ENCODE measurements around the gene XAB2.

XAB2 gene

DNA sequence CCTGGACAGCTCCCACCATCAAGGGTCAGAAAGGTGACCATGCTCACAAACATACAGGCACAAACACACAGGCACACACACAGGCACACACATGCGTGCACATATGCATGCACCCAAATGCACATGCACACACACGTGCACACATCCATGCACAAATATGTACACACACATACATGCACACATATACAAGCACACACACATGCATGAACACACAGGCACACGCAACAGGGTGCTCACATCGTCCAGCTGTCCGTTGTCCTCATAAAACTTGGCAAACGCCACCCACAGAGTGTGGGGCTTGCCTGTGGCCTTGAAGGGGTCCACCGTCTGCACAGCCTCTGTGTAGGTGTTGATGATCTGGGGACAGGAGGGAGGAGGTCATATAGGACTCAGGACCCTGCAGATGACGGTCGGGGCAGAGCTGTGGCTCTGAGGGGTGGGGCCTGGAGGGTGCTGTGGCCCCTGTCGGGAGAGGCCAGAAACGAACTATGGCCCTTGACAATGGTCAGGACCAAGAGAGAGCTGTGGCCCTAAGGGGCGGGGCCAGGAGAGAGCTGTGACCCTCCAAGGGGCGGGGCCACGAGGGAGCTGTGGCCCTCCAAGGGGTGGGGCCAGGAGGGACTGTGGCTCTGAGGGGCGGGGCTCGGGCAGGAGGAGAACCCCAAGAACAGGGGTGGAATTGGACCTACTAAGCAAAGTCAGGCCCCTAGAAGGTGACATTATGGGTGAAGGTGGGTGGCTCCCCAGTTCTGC is 6.2 kb downstream of the XAB2 start:
- H3K4me3 ChIP-seq (ENCODE audit: low read depth, low read length), result no peak overlapping the region
- DNase-seq (ENCODE audit: low read depth), result no peak
- TF ChIP-seq, protein P1, sequence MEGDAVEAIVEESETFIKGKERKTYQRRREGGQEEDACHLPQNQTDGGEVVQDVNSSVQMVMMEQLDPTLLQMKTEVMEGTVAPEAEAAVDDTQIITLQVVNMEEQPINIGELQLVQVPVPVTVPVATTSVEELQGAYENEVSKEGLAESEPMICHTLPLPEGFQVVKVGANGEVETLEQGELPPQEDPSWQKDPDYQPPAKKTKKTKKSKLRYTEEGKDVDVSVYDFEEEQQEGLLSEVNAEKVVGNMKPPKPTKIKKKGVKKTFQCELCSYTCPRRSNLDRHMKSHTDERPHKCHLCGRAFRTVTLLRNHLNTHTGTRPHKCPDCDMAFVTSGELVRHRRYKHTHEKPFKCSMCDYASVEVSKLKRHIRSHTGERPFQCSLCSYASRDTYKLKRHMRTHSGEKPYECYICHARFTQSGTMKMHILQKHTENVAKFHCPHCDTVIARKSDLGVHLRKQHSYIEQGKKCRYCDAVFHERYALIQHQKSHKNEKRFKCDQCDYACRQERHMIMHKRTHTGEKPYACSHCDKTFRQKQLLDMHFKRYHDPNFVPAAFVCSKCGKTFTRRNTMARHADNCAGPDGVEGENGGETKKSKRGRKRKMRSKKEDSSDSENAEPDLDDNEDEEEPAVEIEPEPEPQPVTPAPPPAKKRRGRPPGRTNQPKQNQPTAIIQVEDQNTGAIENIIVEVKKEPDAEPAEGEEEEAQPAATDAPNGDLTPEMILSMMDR (IDR thresholded peaks at IDR 0.05; ENCODE audit: control insufficient read depth, extremely low read depth, insufficient read depth), result no peak

DNA sequence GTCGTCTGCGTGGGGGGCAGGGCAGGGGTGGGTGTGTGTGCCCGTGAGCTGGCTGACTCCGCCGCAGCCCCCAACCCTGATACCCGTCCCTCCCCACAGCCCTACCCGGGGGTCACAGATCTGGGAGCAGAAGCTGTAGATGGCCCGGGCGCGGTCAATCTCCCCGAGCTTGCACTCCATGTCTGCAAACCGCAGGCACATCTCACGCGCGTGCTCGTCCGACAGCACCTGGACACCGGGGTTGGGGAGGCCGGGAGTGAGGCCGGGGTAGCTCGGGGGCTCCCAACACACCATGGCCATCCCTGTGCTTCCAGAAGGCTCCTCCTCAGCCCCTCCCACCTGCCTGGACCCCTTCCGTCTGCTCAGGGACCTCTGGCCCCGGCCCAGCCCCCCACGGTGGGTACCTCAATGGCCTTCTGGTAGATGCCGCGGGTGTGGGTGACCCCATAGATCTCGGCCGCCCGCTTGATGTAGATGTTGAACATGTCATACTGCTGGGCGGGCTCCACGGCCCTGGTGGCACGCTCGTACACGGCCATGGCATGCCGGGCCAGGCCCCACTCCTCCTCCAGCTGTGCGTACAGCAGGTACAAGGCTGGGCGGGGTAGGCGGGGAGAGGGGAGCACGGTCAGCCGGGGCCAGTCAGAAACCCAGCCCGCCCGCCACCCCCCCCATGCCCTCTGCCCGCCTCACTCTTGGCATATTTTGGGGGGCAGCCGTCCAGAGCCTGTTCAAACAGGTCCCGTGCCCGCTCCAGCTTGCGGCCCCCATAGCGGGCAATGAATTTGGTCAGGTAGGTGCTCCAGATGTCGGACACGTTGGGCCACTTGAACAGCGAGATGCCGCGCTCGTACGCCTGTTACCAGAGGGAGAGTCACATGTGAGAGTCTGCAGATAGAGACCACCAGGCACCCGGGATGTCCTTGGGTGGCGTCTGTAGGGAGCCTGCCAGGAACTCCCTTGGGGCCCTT is 8.6 kb downstream of the XAB2 start:
- TF ChIP-seq, protein P1 (IDR thresholded peaks at IDR 0.05; ENCODE audit: control insufficient read depth, extremely low read depth, insufficient read depth), result no peak
- H3K4me3 ChIP-seq (ENCODE audit: low read depth, low read length), result peak overlapping the region; percentile 41

DNA sequence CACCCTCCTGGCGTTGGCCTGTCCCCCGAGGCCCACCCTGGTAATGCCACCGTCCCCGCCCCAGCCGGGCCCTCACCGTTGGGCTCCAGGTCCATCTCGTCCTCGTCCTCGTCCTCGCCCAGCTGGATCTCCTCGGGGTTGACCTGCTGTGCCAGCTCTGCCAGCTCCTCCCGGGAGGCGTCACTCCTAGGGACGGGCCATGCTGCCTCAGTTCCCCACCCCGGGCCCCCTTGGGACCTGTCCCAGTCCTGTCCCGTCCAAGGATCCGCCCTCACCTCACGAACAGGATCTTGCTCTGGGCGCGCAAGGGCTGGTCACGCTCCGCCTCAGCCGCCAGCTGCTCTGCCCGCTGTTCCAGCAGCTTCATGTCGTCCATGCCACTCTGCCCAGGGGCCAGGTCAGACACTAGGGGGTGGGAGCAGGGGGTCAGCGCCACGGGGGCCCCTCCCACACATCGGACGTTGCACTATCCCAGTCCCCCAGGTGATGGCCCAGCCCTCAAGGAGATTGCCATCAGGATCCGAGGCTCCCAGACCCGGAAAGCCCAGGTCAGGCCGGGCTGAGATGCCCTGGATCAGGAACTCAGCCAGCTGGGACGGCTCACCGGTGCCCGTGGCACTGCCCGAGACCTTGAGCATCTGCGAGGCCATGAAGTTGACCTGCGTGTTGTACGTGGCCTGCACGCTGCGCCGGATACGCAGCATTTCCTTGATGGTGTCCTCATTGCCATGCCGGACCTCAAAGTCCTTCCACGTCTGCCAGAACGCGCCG is 9.5 kb downstream of the XAB2 start:
- peak; percentile 84 for DNase-seq (ENCODE audit: low read depth)
- H3K4me3 ChIP-seq (ENCODE audit: low read depth, low read length), result peak overlapping the region; percentile 41
- TF ChIP-seq, protein P1 (IDR thresholded peaks at IDR 0.05; ENCODE audit: control insufficient read depth, extremely low read depth, insufficient read depth), result no peak

More for the DNA sequence above, 8.6 kb downstream of the XAB2 start:
- DNase-seq (ENCODE audit: low read depth), result no peak

DNA sequence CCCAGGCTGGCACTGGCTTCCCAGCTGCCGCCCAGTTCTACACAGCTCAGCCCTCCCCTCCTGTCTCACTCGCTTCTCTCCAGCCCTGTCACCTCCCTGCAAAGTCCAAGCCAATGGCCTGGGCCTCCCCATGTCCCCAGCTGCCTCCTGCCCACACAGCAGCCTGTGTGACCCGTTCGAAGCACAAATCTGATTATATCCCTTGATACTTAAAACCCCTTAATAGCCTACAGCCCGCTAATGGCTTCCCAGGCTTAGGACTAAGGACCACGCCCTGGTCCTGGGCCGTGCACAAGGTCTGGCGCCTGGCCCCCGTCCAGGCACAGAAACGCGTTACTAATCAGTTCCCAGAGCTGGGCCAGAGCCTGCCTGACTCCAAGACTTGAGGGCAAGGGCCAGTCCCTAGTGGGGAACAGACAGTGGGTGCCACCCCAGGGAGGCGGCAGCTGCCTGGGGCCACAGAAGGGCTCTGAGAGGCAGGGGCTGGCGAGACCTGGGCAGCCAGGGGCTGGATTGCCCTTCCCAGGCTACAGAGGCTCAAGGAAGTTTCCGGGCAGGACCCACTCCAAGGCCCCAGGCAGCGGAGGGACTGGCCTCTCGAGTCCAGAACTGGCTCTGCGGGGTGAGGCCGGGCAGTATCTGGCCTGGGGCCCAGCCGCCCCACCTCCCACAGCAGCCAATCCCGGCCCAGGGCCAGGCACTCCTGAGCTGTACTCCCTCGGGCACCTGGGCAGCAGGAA is 10.4 kb downstream of the XAB2 start:
- H3K4me3 ChIP-seq (ENCODE audit: low read depth, low read length), result peak overlapping the region; percentile 42
- TF ChIP-seq, protein P1 (IDR thresholded peaks at IDR 0.05; ENCODE audit: control insufficient read depth, extremely low read depth, insufficient read depth), result no peak
- DNase-seq (ENCODE audit: low read depth), result peak; percentile 97

DNA sequence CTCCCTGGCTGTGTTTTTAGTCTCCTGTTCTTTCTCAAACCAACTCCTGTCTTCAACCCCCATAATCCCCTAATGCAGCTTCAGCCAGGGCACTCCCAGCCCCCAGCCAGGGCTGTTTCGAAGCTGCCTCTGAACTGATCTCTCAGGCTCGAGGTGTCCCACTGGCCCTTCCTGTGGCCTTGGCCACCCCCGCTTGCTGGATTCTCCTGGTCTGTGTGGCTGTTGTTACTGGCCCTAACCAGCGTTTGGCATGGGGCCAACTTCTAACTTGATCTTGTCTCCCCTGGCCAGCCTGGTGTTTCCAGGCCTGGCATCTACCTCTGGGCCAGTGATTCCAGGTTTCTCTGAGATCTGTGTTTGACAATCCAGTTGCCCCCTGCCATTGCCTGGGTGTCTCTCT is 11.0 kb downstream of the XAB2 start:
- TF ChIP-seq, protein P1 (IDR thresholded peaks at IDR 0.05; ENCODE audit: control insufficient read depth, extremely low read depth, insufficient read depth), result no peak
- peak overlapping the region; percentile 42 for H3K4me3 ChIP-seq (ENCODE audit: low read depth, low read length)
- DNase-seq (ENCODE audit: low read depth), result peak; percentile 70

DNA sequence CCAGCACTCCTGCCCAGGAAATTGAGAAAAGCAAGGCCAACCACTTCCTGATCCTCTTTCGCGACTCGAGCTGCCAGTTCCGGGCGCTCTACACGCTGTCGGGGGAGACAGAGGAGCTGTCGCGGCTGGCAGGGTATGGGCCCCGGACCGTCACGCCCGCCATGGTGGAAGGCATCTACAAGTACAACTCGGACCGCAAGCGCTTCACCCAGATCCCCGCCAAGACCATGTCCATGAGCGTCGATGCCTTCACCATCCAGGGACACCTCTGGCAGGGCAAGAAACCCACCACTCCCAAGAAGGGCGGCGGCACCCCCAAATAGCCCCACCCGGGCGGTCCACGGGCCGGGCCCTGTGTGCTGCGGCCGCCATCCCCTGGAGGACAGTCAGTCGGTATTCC is 11.6 kb downstream of the XAB2 start:
- no peak for DNase-seq (ENCODE audit: low read depth)
- TF ChIP-seq, protein P1 (IDR thresholded peaks at IDR 0.05; ENCODE audit: control insufficient read depth, extremely low read depth, insufficient read depth), result no peak
- H3K4me3 ChIP-seq (ENCODE audit: low read depth, low read length), result no peak overlapping the region
